Kidney epithelial cell (primary cell): ENCODE data around the gene NDST3. TPM values are rescaled to one million over a fixed set of nuclear protein-coding genes. Genes with fewer than 3 reads are reported as not detected.

Source experiments
- DNase-seq: peaks from one replicate; pipeline ENCODE4 v3.0.0-alpha.2; 2010; ENCODE audit warnings: low read depth
- H3K27me3 ChIP-seq: 2 replicates; pipeline ENCODE4 v1.6.0; 2011; ENCODE audit warnings: low read length; ENCODE audit not compliant: control insufficient read depth, insufficient read depth
- H3K36me3 ChIP-seq: 2 replicates; pipeline ENCODE4 v1.5.1; 2011; ENCODE audit warnings: low read length; ENCODE audit not compliant: control insufficient read depth, insufficient read depth
- H3K4me3 ChIP-seq: 2 replicates; pipeline ENCODE4 v1.5.1; 2011; ENCODE audit warnings: low read depth, mild to moderate bottlenecking, control low read depth, low read length
- CTCF ChIP-seq: IDR thresholded peaks from 2 replicates; pipeline ENCODE4 v1.5.1; 2011; ENCODE audit warnings: mild to moderate bottlenecking, moderate library complexity, low read length, control low read depth, inconsistent platforms; ENCODE audit not compliant: insufficient read depth, poor library complexity, severe bottlenecking
- total RNA-seq: library from RNA; depleted of rRNA; stranded (reverse); fragments of >200 nt; gene quantifications from 2 replicates; pipeline ENCODE4 v1.2.3, GENCODE V29; 2015

NDST3 gene
- total RNA-seq, 1 donor from 2014 or later, result 0.71 TPM

GRCh38 chr4:118284169-118284568 is 249.9 kb downstream of the NDST3 start:
- no peak for DNase-seq
- Histone ChIP-seq H3K36me3 (no peaks in the 10 kb centered on the region), H3K27me3 (no peaks in the 10 kb centered on the region), H3K4me3 (no peak overlapping the region)
- TF ChIP-seq CTCF, result no peak

- H3K36me3 ChIP-seq, result no peaks in the 10 kb centered on the region
- no peak for DNase-seq
- H3K27me3 ChIP-seq, result no peaks in the 10 kb centered on the region
- TF ChIP-seq CTCF, result no peak
- H3K4me3 ChIP-seq, result no peak overlapping the region
Measured at GRCh38 chr4:118285931-118286330, 251.6 kb downstream of the NDST3 start.

GRCh38 chr4:118286685-118287084 is 252.4 kb downstream of the NDST3 start:
- Histone ChIP-seq H3K27me3 (no peaks in the 10 kb centered on the region), H3K4me3 (no peak overlapping the region), H3K36me3 (no peaks in the 10 kb centered on the region)
- DNase-seq, result no peak
- TF ChIP-seq CTCF, result no peak

GRCh38 chr4:118287711-118288451 is 253.6 kb downstream of the NDST3 start:
- TF ChIP-seq CTCF, result no peak
- Histone ChIP-seq H3K4me3 (no peak overlapping the region), H3K36me3 (no peaks in the 10 kb centered on the region), H3K27me3 (no peaks in the 10 kb centered on the region)
- no peak for DNase-seq

GRCh38 chr4:118289794-118290193 is 255.5 kb downstream of the NDST3 start:
- TF ChIP-seq CTCF, result no peak
- Histone ChIP-seq H3K4me3 (no peak overlapping the region), H3K36me3 (no peaks in the 10 kb centered on the region), H3K27me3 (no peaks in the 10 kb centered on the region)
- no peak for DNase-seq

- Histone ChIP-seq H3K27me3 (no peaks in the 10 kb centered on the region), H3K4me3 (no peak overlapping the region), H3K36me3 (no peaks in the 10 kb centered on the region)
- no peak for DNase-seq
- no peak for TF ChIP-seq CTCF
Measured at GRCh38 chr4:118290951-118291350, 256.7 kb downstream of the NDST3 start.
